Upper lobe of left lung (tissue), 4 donors: ENCODE results near the gene C1QL1.

Experiments
- CTCF ChIP-seq, 6 experiments: fragments of 450-650 bp in 4 of 6; fragments of 200-600 bp in 2 of 6; sonication (generic) in 2 of 6; IDR thresholded peaks; one replicate each; pipeline ENCODE4 v1.5.1; 2016 to 2019; ENCODE audit warnings: antibody characterized with exemption in 6 of 6
- POLR2A ChIP-seq, 4 donors: fragments of 450-650 bp; IDR thresholded peaks; one replicate each; pipeline ENCODE4 v1.5.1; 2016 to 2017; ENCODE audit warnings: antibody characterized with exemption in 4 of 4, mild to moderate bottlenecking in 2 of 4

GRCh38 chr17:44930667-44931066 lies 37.4 kb downstream of the C1QL1 start:
- TF ChIP-seq POLR2A (IDR thresholded peaks at IDR 0.05) (no peak), CTCF (IDR thresholded peaks at IDR 0.05) (no peak)
